Astrocyte (in vitro differentiated cells and primary cell): ENCODE data around the gene CDK15.

Experiments
- EZH2 ChIP-seq: IDR thresholded peaks from 2 replicates; pipeline ENCODE4 v1.6.1; 2012; ENCODE audit warnings: mild to moderate bottlenecking, low read length, inconsistent platforms; ENCODE audit not compliant: insufficient read depth
- TF ChIP-seq, protein P1 (sequence below): IDR thresholded peaks from 2 replicates; pipeline ENCODE4 v1.5.1; 2011; ENCODE audit warnings: low read depth, mild to moderate bottlenecking, inconsistent platforms, low read length, moderate library complexity; ENCODE audit not compliant: insufficient read depth

GRCh38 chr2:201883606-201884369, 77.5 kb downstream of the CDK15 start:
- TF ChIP-seq, protein P1, sequence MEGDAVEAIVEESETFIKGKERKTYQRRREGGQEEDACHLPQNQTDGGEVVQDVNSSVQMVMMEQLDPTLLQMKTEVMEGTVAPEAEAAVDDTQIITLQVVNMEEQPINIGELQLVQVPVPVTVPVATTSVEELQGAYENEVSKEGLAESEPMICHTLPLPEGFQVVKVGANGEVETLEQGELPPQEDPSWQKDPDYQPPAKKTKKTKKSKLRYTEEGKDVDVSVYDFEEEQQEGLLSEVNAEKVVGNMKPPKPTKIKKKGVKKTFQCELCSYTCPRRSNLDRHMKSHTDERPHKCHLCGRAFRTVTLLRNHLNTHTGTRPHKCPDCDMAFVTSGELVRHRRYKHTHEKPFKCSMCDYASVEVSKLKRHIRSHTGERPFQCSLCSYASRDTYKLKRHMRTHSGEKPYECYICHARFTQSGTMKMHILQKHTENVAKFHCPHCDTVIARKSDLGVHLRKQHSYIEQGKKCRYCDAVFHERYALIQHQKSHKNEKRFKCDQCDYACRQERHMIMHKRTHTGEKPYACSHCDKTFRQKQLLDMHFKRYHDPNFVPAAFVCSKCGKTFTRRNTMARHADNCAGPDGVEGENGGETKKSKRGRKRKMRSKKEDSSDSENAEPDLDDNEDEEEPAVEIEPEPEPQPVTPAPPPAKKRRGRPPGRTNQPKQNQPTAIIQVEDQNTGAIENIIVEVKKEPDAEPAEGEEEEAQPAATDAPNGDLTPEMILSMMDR, result no peak
- TF ChIP-seq EZH2, result no peak
